ENCODE measurements around the gene TRPV5. TPM values are rescaled to one million over a fixed set of nuclear protein-coding genes. Genes with fewer than 3 reads are reported as not detected.

The TRPV5 gene
- total RNA-seq, 6 donors from 2014 or later = not detected

DNA sequence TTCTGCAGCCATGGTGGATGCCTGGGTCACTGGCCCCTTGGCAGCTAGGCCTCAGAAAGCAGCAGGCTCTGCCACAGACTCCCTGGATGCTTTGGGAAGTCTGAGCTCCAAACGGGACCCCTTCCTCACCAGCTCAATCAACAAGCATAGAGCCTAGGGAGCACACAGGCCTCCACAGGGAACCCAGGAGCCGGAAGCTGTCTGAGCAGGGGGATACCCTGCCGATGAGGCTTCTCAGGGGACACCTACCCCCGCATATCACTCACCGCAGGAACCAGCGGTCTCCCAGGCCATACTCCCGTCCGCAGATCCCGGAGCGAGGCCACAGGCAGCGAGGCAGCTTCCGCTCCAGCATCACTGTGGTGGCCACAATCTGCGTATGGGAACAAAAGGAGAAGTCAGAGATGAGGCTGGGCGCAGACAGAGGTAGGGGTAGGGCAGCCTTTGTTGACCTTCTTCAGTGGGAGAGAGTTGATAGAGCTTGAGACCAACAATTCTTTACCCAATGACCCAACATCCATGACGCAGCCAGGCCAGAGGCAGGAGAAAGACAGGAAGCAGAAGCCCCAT is 61.4 kb downstream of the TRPV5 start:
- no peaks in the 10 kb centered on the region for H3K27me3 ChIP-seq
- H3K36me3 ChIP-seq = no peaks in the 10 kb centered on the region
- no peak overlapping the region for H3K27ac ChIP-seq
- no peaks in the 10 kb centered on the region for H3K4me1 ChIP-seq
- H3K4me3 ChIP-seq = no peak overlapping the region
- DNase-seq (no peak), ATAC-seq (ENCODE audit: low FRiP score in 2 of 2) (no peak)
- no peaks in the 10 kb centered on the region for H3K9me3 ChIP-seq
- TF ChIP-seq EP300 (IDR thresholded peaks at IDR 0.05) (no peak), POLR2AphosphoS5 (IDR thresholded peaks at IDR 0.05) (no peak), POLR2A (IDR thresholded peaks at IDR 0.05) (no peak)
- TF ChIP-seq, protein P1, sequence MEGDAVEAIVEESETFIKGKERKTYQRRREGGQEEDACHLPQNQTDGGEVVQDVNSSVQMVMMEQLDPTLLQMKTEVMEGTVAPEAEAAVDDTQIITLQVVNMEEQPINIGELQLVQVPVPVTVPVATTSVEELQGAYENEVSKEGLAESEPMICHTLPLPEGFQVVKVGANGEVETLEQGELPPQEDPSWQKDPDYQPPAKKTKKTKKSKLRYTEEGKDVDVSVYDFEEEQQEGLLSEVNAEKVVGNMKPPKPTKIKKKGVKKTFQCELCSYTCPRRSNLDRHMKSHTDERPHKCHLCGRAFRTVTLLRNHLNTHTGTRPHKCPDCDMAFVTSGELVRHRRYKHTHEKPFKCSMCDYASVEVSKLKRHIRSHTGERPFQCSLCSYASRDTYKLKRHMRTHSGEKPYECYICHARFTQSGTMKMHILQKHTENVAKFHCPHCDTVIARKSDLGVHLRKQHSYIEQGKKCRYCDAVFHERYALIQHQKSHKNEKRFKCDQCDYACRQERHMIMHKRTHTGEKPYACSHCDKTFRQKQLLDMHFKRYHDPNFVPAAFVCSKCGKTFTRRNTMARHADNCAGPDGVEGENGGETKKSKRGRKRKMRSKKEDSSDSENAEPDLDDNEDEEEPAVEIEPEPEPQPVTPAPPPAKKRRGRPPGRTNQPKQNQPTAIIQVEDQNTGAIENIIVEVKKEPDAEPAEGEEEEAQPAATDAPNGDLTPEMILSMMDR (IDR thresholded peaks at IDR 0.05) = no peak
- WGBS, 2 donors = 81 to 86% methylated on average over 4 to 15 of the region's 15 CpGs

DNA sequence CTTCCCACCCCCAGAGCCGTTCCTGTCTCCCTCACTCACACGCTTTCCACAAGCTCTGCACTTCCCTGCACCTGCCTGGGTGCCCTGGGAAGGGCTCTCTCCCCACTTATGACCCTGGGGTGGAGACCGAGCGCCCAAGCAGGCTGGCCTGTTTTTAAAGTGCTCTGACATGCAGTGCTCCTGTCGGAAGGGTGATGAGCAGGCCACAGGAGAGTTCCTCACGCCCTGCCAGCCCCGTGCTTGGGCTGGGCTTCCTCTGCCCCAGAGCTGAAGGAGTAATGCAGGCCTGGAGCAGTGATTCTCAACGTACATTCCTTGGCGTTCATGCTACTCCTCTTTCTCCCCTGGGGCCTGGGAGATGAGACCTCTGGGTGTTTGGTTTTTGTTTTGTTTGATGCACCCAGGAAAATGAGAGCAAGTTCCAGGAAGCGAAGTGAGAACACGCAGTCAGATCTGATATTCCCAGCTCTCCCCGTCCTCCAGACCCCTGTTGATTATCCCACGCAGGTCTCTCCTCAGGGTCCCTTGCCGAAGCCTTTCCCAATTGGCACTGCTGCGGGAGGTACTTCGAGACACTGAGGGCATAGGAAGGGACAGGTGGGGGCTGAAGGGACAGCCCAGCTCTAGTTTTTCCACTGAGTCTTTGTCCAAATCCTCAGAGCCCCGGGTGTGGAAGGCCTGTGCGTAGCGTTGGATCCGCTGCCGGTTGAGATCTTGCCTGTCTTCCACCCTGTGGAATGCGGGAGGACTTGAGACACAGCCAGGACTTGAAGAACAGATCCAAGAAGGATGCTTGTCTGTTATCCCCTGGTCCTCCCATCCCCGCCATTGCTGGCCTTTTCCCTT is 62.1 kb downstream of the TRPV5 start:
- Histone ChIP-seq H3K27me3 (no peaks in the 10 kb centered on the region), H3K36me3 (no peaks in the 10 kb centered on the region), H3K4me3 (no peak overlapping the region), H3K9me3 (no peaks in the 10 kb centered on the region), H3K27ac (no peak overlapping the region), H3K4me1 (no peaks in the 10 kb centered on the region)
- TF ChIP-seq POLR2AphosphoS5 (IDR thresholded peaks at IDR 0.05) (no peak), POLR2A (IDR thresholded peaks at IDR 0.05) (no peak), EP300 (IDR thresholded peaks at IDR 0.05) (no peak)
- TF ChIP-seq, protein P1 (IDR thresholded peaks at IDR 0.05) = no peak
- WGBS, 2 donors = 88 to 90% methylated on average over 21 to 23 of the region's 23 CpGs
- DNase-seq = no peak
- no peak for ATAC-seq (ENCODE audit: low FRiP score in 2 of 2)

DNA sequence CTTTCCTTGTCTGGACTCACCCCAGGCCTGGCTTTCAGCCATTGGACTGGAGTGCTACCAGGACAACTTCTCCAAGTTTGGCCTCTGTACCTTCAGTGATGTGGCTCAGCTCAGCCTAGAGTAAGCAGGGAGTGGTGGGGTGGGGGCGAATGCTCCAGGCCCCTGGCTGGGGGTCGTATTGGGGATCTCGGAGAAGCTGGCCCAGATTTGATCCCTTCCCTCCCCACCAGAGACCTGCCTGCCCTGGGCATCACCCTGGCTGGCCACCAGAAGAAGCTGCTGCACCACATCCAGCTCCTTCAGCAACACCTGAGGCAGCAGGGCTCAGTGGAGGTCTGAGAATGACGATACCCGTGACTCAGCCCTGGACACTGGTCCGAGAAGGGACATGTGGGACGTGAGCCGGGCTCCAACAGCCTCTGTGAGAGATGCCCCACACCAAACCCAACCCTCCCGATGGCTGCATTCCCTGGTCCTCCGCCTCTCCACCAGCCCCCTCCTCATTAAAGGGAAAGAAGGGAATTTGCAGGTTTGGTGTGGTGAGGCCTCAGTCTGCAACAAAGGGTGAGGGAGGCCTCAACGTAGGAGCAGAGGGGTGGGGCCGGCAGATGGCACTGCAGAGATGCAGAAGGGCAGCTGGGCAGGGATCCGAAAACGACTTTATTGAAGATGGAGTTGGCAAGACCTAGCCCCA is 62.8 kb downstream of the TRPV5 start:
- Histone ChIP-seq H3K27me3 (no peaks in the 10 kb centered on the region), H3K4me3 (no peak overlapping the region), H3K9me3 (no peaks in the 10 kb centered on the region), H3K4me1 (no peaks in the 10 kb centered on the region), H3K36me3 (no peaks in the 10 kb centered on the region), H3K27ac (no peak overlapping the region)
- TF ChIP-seq, protein P1 (IDR thresholded peaks at IDR 0.05) = no peak
- TF ChIP-seq POLR2AphosphoS5 (IDR thresholded peaks at IDR 0.05) = no peak
- no peak for TF ChIP-seq POLR2A (IDR thresholded peaks at IDR 0.05)
- no peak for TF ChIP-seq EP300 (IDR thresholded peaks at IDR 0.05)
- DNase-seq (no peak), ATAC-seq (ENCODE audit: low FRiP score in 2 of 2) (no peak)
- WGBS, 2 donors = 84 to 88% methylated on average over 7 to 14 of the region's 14 CpGs

DNA sequence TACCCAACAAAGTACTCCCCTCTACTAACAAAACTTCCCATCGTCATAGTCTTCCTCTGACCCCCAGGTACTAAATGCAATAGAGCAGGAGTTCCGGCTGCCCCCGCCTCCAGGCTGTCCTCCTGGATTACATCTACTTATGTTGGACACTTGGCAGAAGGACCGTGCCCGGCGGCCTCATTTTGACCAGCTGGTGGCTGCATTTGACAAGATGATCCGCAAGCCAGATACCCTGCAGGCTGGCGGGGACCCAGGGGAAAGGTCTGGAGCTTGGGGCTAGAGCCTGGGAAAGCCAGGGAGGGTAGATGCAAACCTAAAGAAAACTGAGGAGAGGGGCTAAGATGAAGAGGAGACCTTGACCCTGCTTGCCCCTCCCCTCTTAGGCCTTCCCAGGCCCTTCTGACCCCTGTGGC is 63.4 kb downstream of the TRPV5 start:
- no peak overlapping the region for H3K4me3 ChIP-seq
- H3K36me3 ChIP-seq = no peaks in the 10 kb centered on the region
- H3K9me3 ChIP-seq = no peaks in the 10 kb centered on the region
- WGBS, 2 donors = 83% methylated on average over 8 of the region's 8 CpGs
- TF ChIP-seq, protein P1 (IDR thresholded peaks at IDR 0.05) = no peak
- no peak for TF ChIP-seq POLR2A (IDR thresholded peaks at IDR 0.05)
- TF ChIP-seq POLR2AphosphoS5 (IDR thresholded peaks at IDR 0.05) = no peak
- TF ChIP-seq EP300 (IDR thresholded peaks at IDR 0.05) = no peak
- ATAC-seq (ENCODE audit: low FRiP score in 2 of 2) (no peak), DNase-seq (no peak)
- H3K27ac ChIP-seq = no peak overlapping the region
- no peaks in the 10 kb centered on the region for H3K27me3 ChIP-seq
- no peaks in the 10 kb centered on the region for H3K4me1 ChIP-seq

All from upper lobe of left lung (tissue), 6 donors.